G401 (cell line): ENCODE results near the gene PPP2R2C. TPM values are rescaled to one million over a fixed set of nuclear protein-coding genes. Genes with fewer than 3 reads are reported as not detected.
A peak's percentile ranks its signal among the peaks of the same experiment; 100 is the strongest.

Experiments used
- DNase-seq: peaks from one replicate; pipeline ENCODE4 v3.0.0-alpha.2; 2015; ENCODE audit warnings: low spot score
- in situ Hi-C: cut with HindIII; loops from 2 replicates; pipeline ENCODE4 v1.10.0; 2016; ENCODE audit warnings: low sequenced_read_pairs, mixed read lengths
- total RNA-seq: library from RNA; depleted of rRNA; stranded (reverse); fragments of >200 nt; shearing (Covaris generic); gene quantifications from 2 replicates; pipeline ENCODE4 v1.2.3, GENCODE V29; 2014

PPP2R2C gene
- total RNA-seq, 1 experiment from 2014 or later, result 3.3 TPM

GRCh38 chr4:6308899-6309643 lies 163.3 kb downstream of the PPP2R2C start:
- no peak for DNase-seq
- in situ Hi-C loops, result no loop called here

- in situ Hi-C loops, result no loop called here
- DNase-seq, result peak; percentile 87
Measured at GRCh38 chr4:6307891-6308290, 164.5 kb downstream of the PPP2R2C start.

- DNase-seq, result no peak
- in situ Hi-C loops, result no loop called here
Measured at GRCh38 chr4:6307230-6307629, 165.2 kb downstream of the PPP2R2C start.

GRCh38 chr4:6306299-6306698 lies 166.1 kb downstream of the PPP2R2C start:
- DNase-seq, result no peak
- in situ Hi-C loops, result no loop called here

GRCh38 chr4:6303943-6304342 lies 168.5 kb downstream of the PPP2R2C start:
- in situ Hi-C loops, result no loop called here
- DNase-seq, result no peak

- in situ Hi-C loops, result no loop called here
- DNase-seq, result no peak
Measured at GRCh38 chr4:6302869-6303268, 169.5 kb downstream of the PPP2R2C start.

- in situ Hi-C loops, result no loop called here
Measured at GRCh38 chr4:6301732-6302442, 170.5 kb downstream of the PPP2R2C start.

GRCh38 chr4:6301051-6301731 lies 171.2 kb downstream of the PPP2R2C start:
- in situ Hi-C loops, result no loop called here
- DNase-seq, result no peak

More at GRCh38 chr4:6301732-6302442, 170.5 kb downstream of the PPP2R2C start:
- no peak for DNase-seq

- no peak for DNase-seq
- in situ Hi-C loops, result no loop called here
Measured at GRCh38 chr4:6300359-6300758, 172.1 kb downstream of the PPP2R2C start.

- no peak for DNase-seq
- in situ Hi-C loops, result no loop called here
Measured at GRCh38 chr4:6299875-6300274, 172.5 kb downstream of the PPP2R2C start.

GRCh38 chr4:6298852-6299251 lies 173.6 kb downstream of the PPP2R2C start:
- DNase-seq, result no peak
- in situ Hi-C loops, result no loop called here

GRCh38 chr4:6298035-6298434 lies 174.4 kb downstream of the PPP2R2C start:
- no peak for DNase-seq
- in situ Hi-C loops, result no loop called here

- in situ Hi-C loops, result no loop called here
- no peak for DNase-seq
Measured at GRCh38 chr4:6297266-6297815, 175.1 kb downstream of the PPP2R2C start.

- in situ Hi-C loops, result no loop called here
- no peak for DNase-seq
Measured at GRCh38 chr4:6296026-6296425, 176.4 kb downstream of the PPP2R2C start.

GRCh38 chr4:6295495-6295894 lies 176.9 kb downstream of the PPP2R2C start:
- DNase-seq, result no peak
- in situ Hi-C loops, result no loop called here

- no peak for DNase-seq
- in situ Hi-C loops, result no loop called here
Measured at GRCh38 chr4:6294705-6295421, 177.6 kb downstream of the PPP2R2C start.

- DNase-seq, result no peak
- in situ Hi-C loops, result no loop called here
Measured at GRCh38 chr4:6293661-6294060, 178.8 kb downstream of the PPP2R2C start.

- no peak for DNase-seq
- in situ Hi-C loops, result no loop called here
Measured at GRCh38 chr4:6293097-6293445, 179.3 kb downstream of the PPP2R2C start.

GRCh38 chr4:6292376-6293096 lies 179.9 kb downstream of the PPP2R2C start:
- no peak for DNase-seq
- in situ Hi-C loops, result no loop called here
